GM23248 (cell line): ENCODE measurements around the gene SLC2A13.
"Not testable (repeated sequence)": the region's sequence is repeated elsewhere in the genome, so short reads cannot be mapped to it uniquely, and the experiment has no call there.

Source experiments
- EZH2 ChIP-seq: fragments of 200-600 bp; sonication (generic); IDR thresholded peaks from 2 replicates; pipeline ENCODE4 v1.6.1; 2018; ENCODE audit warnings: antibody characterized with exemption, mild to moderate bottlenecking; ENCODE audit not compliant: insufficient read depth, poor library complexity, severe bottlenecking
- EZH2phosphoT487 ChIP-seq: fragments of 200-600 bp; sonication (generic); IDR thresholded peaks from 2 replicates; pipeline ENCODE4 v1.6.1; 2018; ENCODE audit warnings: antibody characterized with exemption, moderate library complexity, mild to moderate bottlenecking, low read depth; ENCODE audit not compliant: insufficient read depth

DNA sequence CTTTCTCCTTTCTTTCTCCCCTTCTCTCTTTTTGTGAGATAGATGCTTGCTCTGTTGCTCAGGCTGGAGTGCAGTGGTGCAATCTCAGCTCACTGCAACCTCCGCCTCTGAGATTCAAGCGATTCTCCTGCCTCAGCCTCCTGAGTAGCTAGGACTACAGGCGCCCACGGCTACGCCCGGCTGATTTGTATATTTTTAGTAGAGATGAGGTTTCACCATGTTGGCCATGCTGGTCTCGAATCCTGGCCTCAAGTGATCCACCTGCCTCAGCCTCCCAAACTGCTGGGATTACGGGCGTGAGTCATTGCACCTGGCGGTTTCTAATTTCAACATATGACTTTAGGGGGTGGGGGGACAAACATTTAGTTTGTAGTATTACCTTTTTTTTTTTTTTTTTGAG, 293.4 kb downstream of the SLC2A13 start:
- not testable (repeated sequence) for TF ChIP-seq EZH2, EZH2phosphoT487
